ENCODE results near the gene ZBTB7C.
A peak's percentile ranks its signal among the peaks of the same experiment; 100 is the strongest.

The ZBTB7C gene

GRCh38 chr18:48390641-48391040 is 18.5 kb downstream of the ZBTB7C start:
- DNase-seq (no peak), ATAC-seq (no peak)

GRCh38 chr18:48388478-48388877 is 20.7 kb downstream of the ZBTB7C start:
- no peak for ATAC-seq

GRCh38 chr18:48387300-48387699 is 21.9 kb downstream of the ZBTB7C start:
- ATAC-seq (no peak), DNase-seq (no peak)

More at GRCh38 chr18:48388478-48388877, 20.7 kb downstream of the ZBTB7C start:
- DNase-seq, result no peak

- DNase-seq, result no peak
Observed at GRCh38 chr18:48385596-48385995, 23.6 kb downstream of the ZBTB7C start.

GRCh38 chr18:48376934-48377333 is 32.2 kb downstream of the ZBTB7C start:
- DNase-seq (no peak), ATAC-seq (no peak)

More at GRCh38 chr18:48385596-48385995, 23.6 kb downstream of the ZBTB7C start:
- ATAC-seq, result no peak

GRCh38 chr18:48376406-48376805 is 32.8 kb downstream of the ZBTB7C start:
- DNase-seq (no peak), ATAC-seq (no peak)

- no peak for DNase-seq
- no peak for ATAC-seq
Observed at GRCh38 chr18:48375150-48375800, 33.9 kb downstream of the ZBTB7C start.

- no peak for ATAC-seq
Observed at GRCh38 chr18:48374423-48375149, 34.6 kb downstream of the ZBTB7C start.

GRCh38 chr18:48371854-48372602 is 37.2 kb downstream of the ZBTB7C start:
- ATAC-seq (no peak), DNase-seq (no peak)

More at GRCh38 chr18:48374423-48375149, 34.6 kb downstream of the ZBTB7C start:
- DNase-seq, result no peak

GRCh38 chr18:48367557-48367956 is 41.6 kb downstream of the ZBTB7C start:
- DNase-seq (no peak), ATAC-seq (no peak)

- ATAC-seq (no peak), DNase-seq (no peak)
Observed at GRCh38 chr18:48365965-48366364, 43.2 kb downstream of the ZBTB7C start.

GRCh38 chr18:48364146-48364545 is 45.0 kb downstream of the ZBTB7C start:
- no peak for ATAC-seq

GRCh38 chr18:48363175-48363574 is 46.0 kb downstream of the ZBTB7C start:
- no peak for DNase-seq
- ATAC-seq, result no peak

More at GRCh38 chr18:48364146-48364545, 45.0 kb downstream of the ZBTB7C start:
- no peak for DNase-seq

- ATAC-seq, result no peak
- DNase-seq, result no peak
Observed at GRCh38 chr18:48361801-48362200, 47.4 kb downstream of the ZBTB7C start.

- no peak for DNase-seq
- peak; percentile 33 for ATAC-seq
Observed at GRCh38 chr18:48360376-48361021, 48.7 kb downstream of the ZBTB7C start.

GRCh38 chr18:48359626-48360025 is 49.6 kb downstream of the ZBTB7C start:
- ATAC-seq (no peak), DNase-seq (no peak)

GRCh38 chr18:48358868-48359267 is 50.3 kb downstream of the ZBTB7C start:
- DNase-seq, result no peak

GRCh38 chr18:48356909-48357631 is 52.1 kb downstream of the ZBTB7C start:
- ATAC-seq, result no peak
- no peak for DNase-seq

More at GRCh38 chr18:48358868-48359267, 50.3 kb downstream of the ZBTB7C start:
- ATAC-seq, result no peak

- no peak for ATAC-seq
Observed at GRCh38 chr18:48356151-48356745, 52.9 kb downstream of the ZBTB7C start.

GRCh38 chr18:48355276-48356115 is 53.7 kb downstream of the ZBTB7C start:
- DNase-seq (no peak), ATAC-seq (no peak)

More at GRCh38 chr18:48356151-48356745, 52.9 kb downstream of the ZBTB7C start:
- DNase-seq, result no peak

Measured in stimulated activated naive CD8-positive, alpha-beta T cell treated with anti-CD3 and anti-CD28 coated beads, Interleukin-15, Interleukin-2, amounts not matched to agents 100 U/mL and 50 U/mL, for 24 hours (primary cell).